IPS DF 4.7 (cell line): ENCODE measurements around the gene KREMEN1.

ENCODE experiments used
- DNase-seq: peaks from one replicate; pipeline ENCODE4 v3.0.0-alpha.2; 2013; ENCODE audit warnings: low spot score; ENCODE audit errors: extremely low read depth

Gene KREMEN1

GRCh38 chr22:29184849-29185490, 112.1 kb downstream of the KREMEN1 start:
- no peak for DNase-seq

GRCh38 chr22:29186302-29186701, 113.5 kb downstream of the KREMEN1 start:
- no peak for DNase-seq

DNA sequence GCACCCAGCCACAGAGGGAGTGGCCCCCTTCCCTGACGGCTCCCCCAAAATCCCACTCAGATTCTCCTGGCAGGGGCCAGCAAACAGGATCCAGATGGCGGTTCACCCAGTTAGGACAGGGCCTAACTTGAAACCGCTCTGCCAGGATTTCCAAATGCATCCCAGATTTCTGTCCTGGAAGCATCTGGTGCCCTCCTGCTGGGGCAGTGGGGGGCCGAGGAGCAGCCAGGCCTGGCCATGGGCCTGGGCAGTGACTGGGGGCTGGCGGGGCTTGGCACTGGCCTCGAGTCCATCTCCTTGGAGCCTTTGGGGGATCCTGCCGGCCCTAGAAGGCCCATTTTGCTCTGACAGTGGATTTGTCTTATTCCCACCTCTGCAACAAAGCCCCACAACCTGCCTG, 115.0 kb downstream of the KREMEN1 start:
- no peak for DNase-seq

DNA sequence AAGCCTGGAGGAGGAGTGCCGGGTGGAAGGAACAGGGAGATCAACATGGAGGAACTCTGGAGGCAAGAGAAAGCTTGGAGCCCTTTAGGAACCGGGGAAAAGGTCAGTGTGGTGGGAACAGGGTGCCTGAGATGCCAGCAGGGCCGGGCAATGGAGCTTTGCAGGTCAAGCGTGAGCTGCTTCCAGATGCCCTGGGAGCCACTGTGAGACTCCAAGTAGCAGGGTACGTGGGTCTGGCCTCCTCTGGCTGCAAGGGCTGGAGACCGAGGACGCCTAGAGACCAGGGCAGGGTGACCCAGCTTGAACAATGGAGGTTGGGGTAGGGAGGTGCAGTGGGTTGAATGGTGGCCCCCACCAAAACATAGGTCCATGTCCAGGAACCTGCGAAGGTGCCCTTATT, 117.2 kb downstream of the KREMEN1 start:
- no peak for DNase-seq

- no peak for DNase-seq
Measured at GRCh38 chr22:29190918-29191317, 118.1 kb downstream of the KREMEN1 start.

DNA sequence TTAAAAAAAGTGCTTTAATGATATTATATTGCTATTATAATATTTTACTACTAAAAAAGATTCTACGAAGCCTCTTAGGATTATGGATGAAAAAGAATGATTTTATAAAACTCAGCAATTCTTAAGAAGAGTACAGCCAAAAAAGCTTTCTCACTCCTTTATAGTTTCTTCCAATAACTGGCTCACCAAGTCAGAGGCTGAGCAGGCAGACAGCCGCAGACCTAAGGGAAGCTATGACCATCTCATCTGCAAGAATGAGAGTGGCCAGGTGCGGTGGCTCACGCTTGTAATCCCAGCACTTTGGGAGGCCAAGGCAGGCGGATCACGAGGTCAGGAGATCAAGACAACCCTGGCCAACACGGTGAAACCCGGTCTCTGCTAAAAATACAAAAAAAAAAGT, 120.2 kb downstream of the KREMEN1 start:
- DNase-seq: no peak

DNA sequence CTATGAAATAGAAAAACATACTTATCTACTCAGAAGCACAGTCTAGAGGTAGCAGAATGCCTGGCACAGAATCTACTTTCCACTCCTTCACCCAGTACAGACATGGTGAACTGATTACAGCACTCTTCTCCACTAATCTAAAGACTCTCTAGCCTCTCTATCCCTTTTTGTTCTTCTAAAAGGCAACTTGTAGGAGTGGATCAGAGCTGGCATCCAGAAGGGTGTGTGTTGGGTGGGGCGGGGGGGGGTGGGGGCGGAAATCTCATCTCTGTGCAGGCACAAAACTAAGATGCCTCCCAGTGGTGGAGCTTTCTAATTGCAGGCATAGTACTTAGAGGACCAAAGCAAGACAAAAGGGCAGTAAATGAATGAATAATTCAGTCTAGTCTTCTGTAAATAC, 121.3 kb downstream of the KREMEN1 start:
- no peak for DNase-seq

DNA sequence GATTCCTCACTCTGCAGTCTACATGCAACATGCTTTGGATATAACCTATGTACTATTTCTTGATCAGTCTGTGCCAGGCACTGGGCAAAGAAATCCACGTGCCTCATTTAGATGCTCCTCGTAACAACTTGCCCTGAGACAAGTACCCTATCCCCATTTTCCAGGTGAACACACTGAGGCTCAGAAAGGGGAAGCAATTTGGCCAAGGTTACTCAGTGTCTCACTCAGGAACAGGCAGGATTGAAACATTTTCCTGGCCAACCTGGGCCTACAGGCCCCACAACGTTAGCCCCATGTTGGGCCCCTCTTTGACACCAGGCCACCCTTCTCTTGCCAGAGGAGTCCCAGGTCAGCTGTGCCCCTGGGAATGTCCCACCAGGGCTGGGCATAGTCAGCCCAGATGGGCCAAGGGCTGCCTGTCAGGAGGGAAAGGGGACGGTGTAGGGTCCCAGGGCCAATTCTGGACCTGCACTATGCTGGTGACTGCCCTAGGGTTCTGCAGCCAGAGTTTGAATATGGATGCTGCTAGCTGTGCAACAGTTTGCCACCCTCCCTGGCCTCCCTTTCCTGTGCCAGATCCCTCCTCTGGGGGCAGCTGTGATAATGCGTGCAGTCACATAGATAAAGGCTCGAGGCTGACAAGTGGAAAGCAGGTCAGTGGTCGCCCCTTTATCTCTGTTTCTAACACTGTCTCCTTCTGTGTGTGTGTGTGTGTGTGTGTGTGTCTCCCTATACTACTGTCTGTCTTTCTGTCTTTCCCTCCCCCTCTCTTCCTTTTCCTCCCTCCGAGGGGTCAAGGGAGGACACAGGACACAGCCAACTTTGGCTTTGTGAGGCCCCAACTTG, 122.5 kb downstream of the KREMEN1 start:
- DNase-seq: no peak

- DNase-seq: no peak
Measured at GRCh38 chr22:29195964-29196666, 123.3 kb downstream of the KREMEN1 start.

- DNase-seq: no peak
Measured at GRCh38 chr22:29197096-29197495, 124.3 kb downstream of the KREMEN1 start.

GRCh38 chr22:29198240-29198639, 125.4 kb downstream of the KREMEN1 start:
- DNase-seq: no peak

GRCh38 chr22:29199702-29200400, 127.0 kb downstream of the KREMEN1 start:
- no peak for DNase-seq

DNA sequence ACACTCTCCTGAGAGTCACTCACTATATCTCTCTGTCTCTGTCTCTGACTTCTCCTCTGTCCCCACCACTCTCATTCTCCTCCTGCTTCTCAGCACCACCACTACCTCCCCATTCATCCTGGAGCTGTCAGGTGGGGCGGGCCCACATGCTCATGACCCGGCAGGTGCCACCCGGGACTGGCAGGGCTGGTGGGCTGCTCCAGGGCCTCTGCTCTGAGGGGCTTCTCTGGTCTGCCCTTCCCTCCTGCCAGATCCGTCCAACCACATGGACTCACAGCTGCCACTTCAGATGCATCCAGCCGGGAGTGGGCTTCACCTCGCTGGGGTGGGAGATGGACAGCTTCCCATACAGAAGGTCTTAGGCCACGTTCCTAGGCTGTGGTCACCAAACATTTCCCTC, 128.1 kb downstream of the KREMEN1 start:
- no peak for DNase-seq

DNA sequence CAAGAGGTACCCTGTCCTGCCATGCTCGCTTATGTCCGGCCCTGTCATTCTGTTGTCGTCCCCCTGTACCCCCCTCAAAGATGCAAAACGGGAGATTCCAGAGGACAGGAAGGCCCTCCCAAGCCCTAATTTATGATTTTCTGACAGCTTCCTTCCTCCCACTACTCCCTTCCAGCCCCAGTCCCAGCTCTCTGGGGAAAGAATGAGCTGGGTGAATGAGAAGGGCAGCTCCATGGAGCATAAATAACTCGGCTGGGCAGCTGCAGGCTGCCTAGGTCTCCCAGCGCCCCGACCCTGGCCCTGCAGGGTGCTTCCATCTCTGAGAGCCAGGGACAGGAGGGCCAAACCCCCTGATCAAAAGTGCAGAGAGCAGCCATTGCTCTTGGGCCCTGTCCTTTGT, 128.9 kb downstream of the KREMEN1 start:
- no peak for DNase-seq

GRCh38 chr22:29202212-29203192, 129.7 kb downstream of the KREMEN1 start:
- no peak for DNase-seq

DNA sequence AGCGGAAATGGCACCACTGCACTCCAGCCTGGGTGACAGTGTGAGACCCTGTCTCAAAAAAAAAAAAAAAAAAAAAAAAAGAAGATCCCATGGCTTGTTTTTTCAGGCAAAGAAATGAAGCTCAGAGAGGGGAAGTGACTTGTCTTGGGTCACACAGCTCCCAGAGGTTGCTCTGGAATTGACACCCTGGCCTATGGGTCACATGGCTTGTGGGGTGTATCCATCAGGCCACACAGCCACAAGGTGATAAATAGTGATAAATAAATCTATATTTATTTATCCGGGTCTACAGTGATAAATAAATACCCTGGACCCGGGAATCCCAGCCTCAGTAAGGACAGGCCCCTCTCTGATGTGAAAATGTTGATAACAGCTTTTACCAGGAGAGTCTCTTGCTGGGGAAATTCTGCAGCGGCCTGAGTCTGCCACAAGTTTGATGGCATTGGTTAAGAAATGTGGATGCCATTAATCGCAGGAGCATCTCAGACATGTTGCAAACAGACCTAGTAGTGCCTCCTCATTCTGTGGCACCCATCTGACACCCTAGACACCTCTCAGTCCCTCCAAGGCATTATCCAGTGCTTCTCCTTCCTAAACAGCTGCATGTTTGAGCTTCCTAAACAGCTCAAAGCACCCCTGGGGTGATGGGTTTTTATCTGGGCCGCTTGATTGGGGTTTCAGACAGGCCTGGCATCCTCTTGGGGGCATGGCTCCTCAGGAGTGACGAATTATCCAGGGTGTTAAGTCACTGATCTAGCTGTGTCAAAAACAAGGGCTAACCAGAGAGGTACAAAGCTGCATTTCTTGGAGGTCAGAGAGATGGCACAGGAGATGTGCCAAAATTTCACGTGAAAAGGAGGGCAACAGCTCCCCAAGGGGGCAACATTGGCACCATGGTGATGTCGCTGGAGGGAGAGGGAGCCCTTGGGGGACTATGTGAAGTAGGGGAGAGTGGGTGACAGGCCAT, 130.9 kb downstream of the KREMEN1 start:
- DNase-seq: no peak

GRCh38 chr22:29204455-29205183, 131.8 kb downstream of the KREMEN1 start:
- DNase-seq: no peak

DNA sequence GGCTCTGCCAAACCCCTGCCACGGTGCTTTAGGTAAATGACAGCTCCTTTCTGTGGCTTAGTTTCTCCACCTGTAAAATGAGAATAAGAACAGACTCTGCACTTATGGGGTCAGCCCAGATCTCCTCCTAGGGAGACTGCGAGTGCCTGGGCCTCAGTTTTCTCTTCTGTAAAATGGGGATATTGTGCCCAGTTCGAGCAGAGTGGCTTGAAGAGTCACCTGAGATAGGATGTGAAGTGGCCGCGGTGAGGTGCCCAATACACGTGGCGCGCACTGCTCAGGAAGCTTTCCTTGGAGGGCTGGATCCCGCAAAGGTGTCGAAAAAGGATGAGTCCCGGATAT, 132.4 kb downstream of the KREMEN1 start:
- no peak for DNase-seq
